NCI-H2081 treated with DMSO at 0.1 percent for 48 hours (cell line): ENCODE data around the gene TBL1X.

Experiments used
- DNase-seq: peaks from one replicate; lab custom pipeline; 2025; lab: John Stamatoyannopoulos, UW

TBL1X gene

GRCh38 chrX:9707306-9708033, 242.6 kb downstream of the TBL1X start:
- DNase-seq: no peak

- DNase-seq: no peak
Measured at GRCh38 chrX:9708086-9708485, 243.2 kb downstream of the TBL1X start.

- DNase-seq: no peak
Measured at GRCh38 chrX:9708923-9709553, 244.2 kb downstream of the TBL1X start.

GRCh38 chrX:9710332-9710731, 245.5 kb downstream of the TBL1X start:
- no peak for DNase-seq

GRCh38 chrX:9717376-9717775, 252.5 kb downstream of the TBL1X start:
- no peak for DNase-seq

GRCh38 chrX:9724711-9725110, 259.9 kb downstream of the TBL1X start:
- no peak for DNase-seq

GRCh38 chrX:9728261-9728660, 263.4 kb downstream of the TBL1X start:
- DNase-seq: no peak

- DNase-seq: no peak
Measured at GRCh38 chrX:9729171-9729885, 264.5 kb downstream of the TBL1X start.

- DNase-seq: no peak
Measured at GRCh38 chrX:9730078-9730477, 265.2 kb downstream of the TBL1X start.

GRCh38 chrX:9730752-9731151, 265.9 kb downstream of the TBL1X start:
- DNase-seq: no peak

- DNase-seq: no peak
Measured at GRCh38 chrX:9737363-9737762, 272.5 kb downstream of the TBL1X start.

GRCh38 chrX:9738151-9738550, 273.3 kb downstream of the TBL1X start:
- DNase-seq: no peak

GRCh38 chrX:9739130-9739529, 274.3 kb downstream of the TBL1X start:
- DNase-seq: no peak

GRCh38 chrX:9745417-9746115, 280.7 kb downstream of the TBL1X start:
- no peak for DNase-seq

- DNase-seq: no peak
Measured at GRCh38 chrX:9746148-9746888, 281.5 kb downstream of the TBL1X start.

GRCh38 chrX:9747644-9748043, 282.8 kb downstream of the TBL1X start:
- no peak for DNase-seq

GRCh38 chrX:9749146-9749692, 284.4 kb downstream of the TBL1X start:
- DNase-seq: no peak

- no peak for DNase-seq
Measured at GRCh38 chrX:9757366-9757765, 292.5 kb downstream of the TBL1X start.

- DNase-seq: no peak
Measured at GRCh38 chrX:9758021-9758638, 293.3 kb downstream of the TBL1X start.

- DNase-seq: no peak
Measured at GRCh38 chrX:9759337-9759736, 294.5 kb downstream of the TBL1X start.

- no peak for DNase-seq
Measured at GRCh38 chrX:9765072-9765736, 300.3 kb downstream of the TBL1X start.
